K562 (cell line): Measurements from ENCODE around the gene NUDCD3. TPM values are rescaled to one million over a fixed set of nuclear protein-coding genes. Genes with fewer than 3 reads are reported as not detected.

Source experiments
- ATAC-seq: fragments of 200-7000 bp; cut with Tn5 transposase; 3 replicates; pipeline ENCODE4 v1.9.1; 2020; ENCODE audit warnings: moderate library complexity
- BruUV-seq: library from RNA; stranded (reverse); fragments of 400-500 nt; replicated peaks from 2 replicates; lab custom pipeline; 2021; lab: Mats Ljungman, UMichigan
- CTCF ChIA-PET: fragments of 300-600 bp; formaldehyde crosslinking; extraction: SDS; loops from one replicate; lab custom pipeline; 2021; ENCODE audit warnings: low intra/inter-chr PET ratio; lab: Yijun Ruan, JAX
- POLR2A ChIA-PET: fragments of 300-600, 350-650 bp; sonication (Branson Sonifier 250); formaldehyde crosslinking; extraction: SDS; loops from one replicate; lab custom pipeline; 2021; ENCODE audit warnings: antibody characterized with exemption, inconsistent platforms; lab: Yijun Ruan, JAX
- DNase-seq, 4 experiments: peaks; one replicate each; pipeline versions ENCODE4 v3.0.0 to v3.0.0-alpha.2; 2011 to 2018; ENCODE audit warnings: low spot score in 3 of 4, mixed read lengths in 3 of 4; ENCODE audit errors: extremely low read depth in 1 of 4
- FAIRE-seq: peaks from 2 replicates; lab custom pipeline; 2011; peaks lifted over from hg19 to GRCh38; lab: Jason Lieb, UNC
- H2AFZ ChIP-seq: 2 replicates; pipeline ENCODE4 v1.6.0; 2011; ENCODE audit warnings: low read depth, low read length, control low read depth, inconsistent platforms
- H3K27ac ChIP-seq: fragments of 200-600 bp; 3 replicates; pipeline ENCODE4 v1.8.0; 2011; ENCODE audit warnings: low read depth, mild to moderate bottlenecking, control low read depth, inconsistent platforms, low read length, moderate library complexity, mixed read lengths; ENCODE audit errors: extremely low read depth
- H3K27me3 ChIP-seq, 2 experiments: fragments of 300-600 bp in 1 of 2; 2 replicates in 1 of 2; 3 replicates in 1 of 2; pipeline versions ENCODE4 v1.6.0 to v1.8.0; 2011; ENCODE audit warnings: inconsistent platforms in 2 of 2, low read length in 2 of 2, mild to moderate bottlenecking in 1 of 2, mixed read lengths in 1 of 2, moderate library complexity in 1 of 2; ENCODE audit not compliant: control insufficient read depth in 2 of 2, insufficient read depth in 2 of 2
- H3K36me3 ChIP-seq: fragments of 300-600 bp; 3 replicates; pipeline ENCODE4 v1.8.0; 2011; ENCODE audit warnings: mild to moderate bottlenecking, low read length, inconsistent platforms; ENCODE audit not compliant: control insufficient read depth, insufficient read depth
- H3K4me1 ChIP-seq, 2 experiments: fragments of 200-600 bp in 1 of 2; replicated peaks in 1 of 2; 2 replicates in 1 of 2; 3 replicates in 1 of 2; pipeline versions ENCODE4 v1.5.1 to v1.8.0; 2011; ENCODE audit warnings: inconsistent platforms in 2 of 2, low read length in 2 of 2, mild to moderate bottlenecking in 1 of 2, mixed read lengths in 1 of 2, moderate library complexity in 1 of 2; ENCODE audit not compliant: control insufficient read depth in 2 of 2, insufficient read depth in 2 of 2
- H3K4me2 ChIP-seq: 2 replicates; pipeline ENCODE4 v1.6.1; 2011; ENCODE audit warnings: low read length, control low read depth, inconsistent platforms, mixed read lengths; ENCODE audit not compliant: insufficient read depth
- H3K4me3 ChIP-seq: fragments of 200-600 bp; sonication (generic), shearing (Covaris generic); 2 replicates; pipeline ENCODE4 v1.5.1; 2016; ENCODE audit warnings: control low read depth, inconsistent platforms
- H3K79me2 ChIP-seq: fragments of 200-600 bp; 3 replicates; pipeline ENCODE4 v1.8.0; 2011; ENCODE audit warnings: low read length, inconsistent platforms; ENCODE audit not compliant: control insufficient read depth, insufficient read depth
- H3K9ac ChIP-seq, 2 experiments: 2 replicates each; pipeline versions ENCODE4 v1.6.0 to v1.6.1; 2011; ENCODE audit warnings: low read depth in 2 of 2, low read length in 2 of 2, control low read depth in 1 of 2, inconsistent platforms in 1 of 2, mild to moderate bottlenecking in 1 of 2, mixed read lengths in 1 of 2; ENCODE audit not compliant: insufficient read depth in 1 of 2
- H3K9me1 ChIP-seq: one replicate; pipeline ENCODE4 v1.6.0; 2011; ENCODE audit warnings: inconsistent platforms, mild to moderate bottlenecking, low read length, moderate library complexity; ENCODE audit not compliant: control insufficient read depth, insufficient read depth
- H3K9me3 ChIP-seq: replicated peaks from 2 replicates; pipeline ENCODE4 v1.5.1; 2011; ENCODE audit warnings: low read depth, low read length, inconsistent platforms; ENCODE audit not compliant: control insufficient read depth, insufficient read depth
- H4K20me1 ChIP-seq: replicated peaks from 2 replicates; pipeline ENCODE4 v1.6.1; 2011; ENCODE audit warnings: low read length, inconsistent platforms, mixed read lengths; ENCODE audit not compliant: control insufficient read depth, insufficient read depth
- ARID1B ChIP-seq: fragments of 450-650 bp; IDR thresholded peaks from 2 replicates; pipeline ENCODE4 v1.6.1; 2016; ENCODE audit warnings: antibody characterized with exemption, mild to moderate bottlenecking, inconsistent platforms
- CBFA2T2 ChIP-seq: fragments of 450-650 bp; conservative IDR thresholded peaks from 2 replicates; pipeline ENCODE4 v1.6.1; 2017; ENCODE audit warnings: mild to moderate bottlenecking
- CBFA2T3 ChIP-seq: fragments of 450-650 bp; IDR thresholded peaks from 2 replicates; pipeline ENCODE4 v1.6.1; 2017
- DPF2 ChIP-seq: fragments of 450-650 bp; IDR thresholded peaks from 2 replicates; pipeline ENCODE4 v1.6.1; 2016
- HIVEP1 ChIP-seq: fragments of 250-450 bp; sonication (Bioruptor Pico); IDR thresholded peaks from 2 replicates; pipeline ENCODE4 v1.4.0; 2020; ENCODE audit warnings: mild to moderate bottlenecking
- JUNB ChIP-seq: fragments of 450-650 bp; formaldehyde crosslinking; conservative IDR thresholded peaks from 2 replicates; pipeline ENCODE4 v1.4.0; 2020; ENCODE audit warnings: mild to moderate bottlenecking
- KDM2B ChIP-seq: fragments of 250-450 bp; sonication (Bioruptor Pico); IDR thresholded peaks from 2 replicates; pipeline ENCODE4 v1.8.0; 2021; ENCODE audit warnings: mild to moderate bottlenecking, moderate library complexity
- NCOR1 ChIP-seq: fragments of 450-650 bp; IDR thresholded peaks from 2 replicates; pipeline ENCODE4 v1.6.1; 2016; ENCODE audit warnings: mild to moderate bottlenecking, moderate library complexity
- RBM15 ChIP-seq: fragments of 200-400 bp; formaldehyde crosslinking; IDR thresholded peaks from 2 replicates; pipeline ENCODE4 v1.6.1; 2018; ENCODE audit warnings: mild to moderate bottlenecking, low read length, moderate library complexity; ENCODE audit not compliant: insufficient read depth
- SNAPC5 ChIP-seq: fragments of 250-450 bp; sonication (Bioruptor Pico); IDR thresholded peaks from 2 replicates; pipeline ENCODE4 v1.8.0; 2021; ENCODE audit warnings: moderate library complexity, mild to moderate bottlenecking, inconsistent platforms
- SRF ChIP-seq, 2 experiments: fragments of 250-450, 450-650 bp in 1 of 2; sonication (Bioruptor Pico) in 1 of 2; sonication (generic) in 1 of 2; formaldehyde crosslinking; IDR thresholded peaks; 2 replicates each; pipeline versions ENCODE4 v1.5.0 to v1.5.1; 2020 to 2022; ENCODE audit warnings: mild to moderate bottlenecking in 1 of 2, missing genetic modification reagents in 1 of 2
- TAL1 ChIP-seq: fragments of 450-650 bp; IDR thresholded peaks from 2 replicates; pipeline ENCODE4 v1.6.1; 2016; ENCODE audit warnings: mild to moderate bottlenecking
- TCF3 ChIP-seq: sonication (generic); formaldehyde crosslinking; IDR thresholded peaks from 2 replicates; pipeline ENCODE4 v1.4.0; 2020; ENCODE audit warnings: mild to moderate bottlenecking, missing genetic modification reagents
- ZC3H4 ChIP-seq: sonication (generic); formaldehyde crosslinking; IDR thresholded peaks from 2 replicates; pipeline ENCODE4 v1.9.0; 2021; ENCODE audit warnings: missing genetic modification reagents, borderline replicate concordance
- ZFP1 ChIP-seq: fragments of 450-650 bp; formaldehyde crosslinking; IDR thresholded peaks from 2 replicates; pipeline ENCODE4 v1.4.0; 2020; ENCODE audit warnings: mild to moderate bottlenecking, mixed read lengths
- ZNF184 ChIP-seq: sonication (generic); formaldehyde crosslinking; IDR thresholded peaks from 2 replicates; pipeline ENCODE4 v1.5.0; 2020; ENCODE audit warnings: missing genetic modification reagents
- ZNF224 ChIP-seq: sonication (generic); formaldehyde crosslinking; IDR thresholded peaks from 2 replicates; pipeline ENCODE4 v1.8.0; 2022; ENCODE audit warnings: mild to moderate bottlenecking, missing genetic modification reagents
- WGBS: fragments of 100-300 bp; shearing (Covaris generic); methylation state at CpG from one replicate; pipeline ENCODE4 v1.1.6; 2016; ENCODE audit warnings: low coverage, mixed read lengths; ENCODE audit not compliant: insufficient coverage; ENCODE audit errors: missing lambda C conversion rate; 5-methylcytosine and 5-hydroxymethylcytosine counted together
- in situ Hi-C: fragments of 300-500 bp; cut with MboI; formaldehyde crosslinking; loops from 4 replicates; pipeline ENCODE4 v1.15.0; 2018; ENCODE audit warnings: inconsistent platforms, mixed read lengths
- intact Hi-C: fragments of 100-400 bp; cut with micrococcal nuclease; formaldehyde crosslinking; loops from 2 replicates; pipeline ENCODE4 v1.14.2; 2022
- polyA plus RNA-seq, 8 experiments: library from polyadenylated mRNA; depleted of rRNA in 4 of 8; stranded (reverse) in 5 of 8; unstranded in 3 of 8; fragments of >200 nt; fragmentation: Nextera tagmentation in 2 of 8; fragmentation: Illumina TruSeq in 1 of 8; extraction: Ambion mirVana in 2 of 8; extraction: Trizol in 1 of 8; gene quantifications; 2 replicates each; pipeline versions ENCODE4 v1.2.1 to v1.2.3, GENCODE V29; 2011 to 2014; ENCODE audit warnings: inconsistent platforms in 1 of 8, missing spikeins in 1 of 8
- total RNA-seq, 7 experiments: library from RNA; depleted of rRNA in 6 of 7; stranded (reverse); fragments of >200 nt in 6 of 7; fragmentation: Illumina TruSeq in 2 of 7; extraction: Trizol in 2 of 7; gene quantifications; 2 replicates each; pipeline versions ENCODE4 v1.2.1 to v1.2.3, GENCODE V29; 2011 to 2021; ENCODE audit warnings: low replicate concordance in 1 of 7

Gene NUDCD3
- total and polyA plus RNA-seq, 9 of the 15 experiments (the other 6 are each of a cell fraction or from before 2014, with no cell fraction given): 24.8 to 64.2 (median 42.6) TPM

GRCh38 chr7:44505595-44505994 lies 15.1 kb upstream of the NUDCD3 start:
- in situ Hi-C loops (no loop called here), intact Hi-C loops (no loop called here)
- Histone ChIP-seq H4K20me1 (no peaks in the 10 kb centered on the region), H3K9me3 (peaks cover 2% of the 10 kb centered on the region; the same call in 1 of the 2 replicates), H3K27me3 (no peaks in the 10 kb centered on the region), H3K4me2 (no peak overlapping the region), H3K36me3 (no peaks in the 10 kb centered on the region), H3K9ac (no peak overlapping the region), H2AFZ (no peak overlapping the region), H3K27ac (no peak overlapping the region), H3K4me1 (no peaks in the 10 kb centered on the region), H3K9me1 (no peaks in the 10 kb centered on the region), H3K4me3 (no peak overlapping the region), H3K79me2 (no peaks in the 10 kb centered on the region)
- ChIA-PET POLR2A (interaction anchor here (0.5 kb wide), 1 partner anchor 784 kb away, joined by 3 read pairs; no protein-coding TSS in a partner anchor), CTCF (no interaction called here)
- no peak for ATAC-seq
- BruUV-seq: no TSS peak
- DNase-seq: no peak
- WGBS: 8% methylated on average over 3 of the region's 3 CpGs
- FAIRE-seq: no peak
- no peak for TF ChIP-seq JUNB (CRISPR knock-in tag)
- TF ChIP-seq ZNF224 (CRISPR knock-in tag): no peak
- TF ChIP-seq, all 486 proteins: peak for 0

DNA sequence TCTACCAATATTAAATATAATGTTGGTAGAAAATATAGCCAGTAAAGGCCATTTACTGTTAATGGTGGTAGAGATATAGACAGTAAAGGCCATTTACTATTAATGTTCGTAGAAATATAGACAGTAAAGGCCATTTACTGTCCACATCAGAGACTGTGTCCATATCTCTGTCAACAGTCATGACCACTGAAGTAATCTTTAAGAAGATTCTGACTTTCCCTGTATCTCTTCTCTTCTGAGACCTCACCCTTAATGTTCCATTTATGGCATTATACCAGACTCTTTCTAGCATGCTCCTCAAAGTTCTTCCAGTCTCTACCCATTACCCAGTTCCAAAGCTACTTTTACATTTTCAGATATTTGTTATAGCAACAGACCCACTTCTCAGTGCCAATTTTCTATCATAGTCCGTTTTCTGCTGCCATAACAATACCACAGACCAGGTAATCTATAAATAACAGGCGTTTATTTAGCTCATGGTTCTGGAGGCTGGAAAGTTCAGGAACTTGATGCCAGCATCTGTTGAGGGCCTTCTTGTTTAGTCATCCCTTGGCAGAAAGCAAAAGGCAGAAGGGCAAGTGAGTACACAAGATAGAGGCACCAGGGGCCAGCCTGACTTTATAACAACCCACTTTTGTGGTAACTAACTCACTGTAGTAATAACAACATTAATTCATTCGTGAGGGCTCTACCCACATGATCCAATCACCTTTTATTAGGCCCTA lies 7.9 kb upstream of the NUDCD3 start:
- Histone ChIP-seq H3K36me3 (no peaks in the 10 kb centered on the region), H3K27ac (no peak overlapping the region), H3K79me2 (no peaks in the 10 kb centered on the region), H3K9me1 (no peaks in the 10 kb centered on the region), H3K9me3 (no peaks in the 10 kb centered on the region), H3K9ac (no peak overlapping the region), H4K20me1 (no peaks in the 10 kb centered on the region), H3K4me3 (no peak overlapping the region), H3K4me2 (peak overlapping the region; percentile 1; the same call in 1 of the 2 replicates), H2AFZ (peak overlapping the region; percentile 74), H3K27me3 (no peaks in the 10 kb centered on the region), H3K4me1 (peaks cover 2 to 22% of the 10 kb centered on the region in 2 experiments; a peak in 3 of 5 replicates)
- ATAC-seq: peak; percentile 39
- intact Hi-C loops: loop anchor here (5.0 kb wide), 1 partner anchor 69 kb away; no protein-coding TSS in a partner anchor
- CTCF ChIA-PET: no interaction called here
- peak; percentile 15 for FAIRE-seq
- POLR2A ChIA-PET: interaction anchor here (0.7 to 1.1 kb wide), 2 partner anchors 14 to 36 kb away, joined by 3 to 4 read pairs; no protein-coding TSS in a partner anchor
- no TSS peak for BruUV-seq
- WGBS: 7% methylated on average over 4 of the region's 4 CpGs
- peak in 1 of 4 experiments; percentile 17 for DNase-seq
- in situ Hi-C loops: no loop called here
- TF ChIP-seq NCOR1 (peak; percentile 26; the same call in 1 of the 2 replicates), DPF2 (peak; percentile 20; the same call in 1 of the 2 replicates), HIVEP1 (CRISPR knock-in tag) (no peak), ARID1B (peak; percentile 55), SRF (CRISPR knock-in tag; IDR thresholded peaks at IDR 0.05) (peak in 1 of 2 experiments; percentile 50; a peak in 1 of 4 replicates), TAL1 (peak; percentile 42; the same call in 1 of the 2 replicates), SNAPC5 (no peak), RBM15 (no peak), ZNF184 (CRISPR knock-in tag) (no peak), ZC3H4 (CRISPR knock-in tag) (no peak), ZFP1 (no peak), CBFA2T3 (peak; percentile 67), CBFA2T2 (0 out of 2 replicates have a peak, but pooled peaks have one; percentile 8), KDM2B (no peak), TCF3 (CRISPR knock-in tag) (peak; percentile 59)
